ENCODE results near the gene TM9SF1.
"Not testable (repeated sequence)": the region's sequence is repeated elsewhere in the genome, so short reads cannot be mapped to it uniquely, and the experiment has no call there.

TM9SF1 gene

GRCh38 chr14:24224618-24225071 is 29.4 kb upstream of the TM9SF1 start:
- DNase-seq (ENCODE audit: low read depth, low spot score), result no peak

GRCh38 chr14:24222987-24223386 is 27.7 kb upstream of the TM9SF1 start:
- DNase-seq (ENCODE audit: low read depth, low spot score), result not testable (repeated sequence)

GRCh38 chr14:24219521-24219920 is 24.3 kb upstream of the TM9SF1 start:
- no peak for DNase-seq (ENCODE audit: low read depth, low spot score)

- no peak for DNase-seq (ENCODE audit: low read depth, low spot score)
Observed at GRCh38 chr14:24219080-24219479, 23.8 kb upstream of the TM9SF1 start.

- DNase-seq (ENCODE audit: low read depth, low spot score), result not testable (repeated sequence)
Observed at GRCh38 chr14:24216876-24217275, 21.6 kb upstream of the TM9SF1 start.

DNA sequence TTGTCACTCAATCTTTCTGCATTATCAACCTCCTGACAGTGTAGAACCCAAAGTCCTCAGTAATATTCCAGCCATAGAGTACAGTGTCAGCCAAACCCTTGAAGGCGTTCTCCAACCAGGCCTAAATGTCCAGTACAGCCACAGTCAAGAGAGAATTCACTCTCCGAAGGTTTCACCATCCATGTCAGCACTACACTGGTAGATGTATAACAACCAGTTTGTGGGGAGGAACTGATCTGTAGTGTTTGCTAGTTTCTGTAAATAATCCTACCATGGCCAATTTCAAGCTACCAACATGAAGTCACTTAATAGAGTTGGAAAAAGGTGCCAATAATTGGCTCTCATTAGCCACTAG is 21.1 kb upstream of the TM9SF1 start:
- no peak for DNase-seq (ENCODE audit: low read depth, low spot score)

GRCh38 chr14:24215495-24216344 is 20.5 kb upstream of the TM9SF1 start, which contains the start of gene MDP1:
MDP1 (minus strand) TSS chr14:24216066; CDS start chr14:24215955, 111 bp downstream.
- DNase-seq (ENCODE audit: low read depth, low spot score), result peak; percentile 65

DNA sequence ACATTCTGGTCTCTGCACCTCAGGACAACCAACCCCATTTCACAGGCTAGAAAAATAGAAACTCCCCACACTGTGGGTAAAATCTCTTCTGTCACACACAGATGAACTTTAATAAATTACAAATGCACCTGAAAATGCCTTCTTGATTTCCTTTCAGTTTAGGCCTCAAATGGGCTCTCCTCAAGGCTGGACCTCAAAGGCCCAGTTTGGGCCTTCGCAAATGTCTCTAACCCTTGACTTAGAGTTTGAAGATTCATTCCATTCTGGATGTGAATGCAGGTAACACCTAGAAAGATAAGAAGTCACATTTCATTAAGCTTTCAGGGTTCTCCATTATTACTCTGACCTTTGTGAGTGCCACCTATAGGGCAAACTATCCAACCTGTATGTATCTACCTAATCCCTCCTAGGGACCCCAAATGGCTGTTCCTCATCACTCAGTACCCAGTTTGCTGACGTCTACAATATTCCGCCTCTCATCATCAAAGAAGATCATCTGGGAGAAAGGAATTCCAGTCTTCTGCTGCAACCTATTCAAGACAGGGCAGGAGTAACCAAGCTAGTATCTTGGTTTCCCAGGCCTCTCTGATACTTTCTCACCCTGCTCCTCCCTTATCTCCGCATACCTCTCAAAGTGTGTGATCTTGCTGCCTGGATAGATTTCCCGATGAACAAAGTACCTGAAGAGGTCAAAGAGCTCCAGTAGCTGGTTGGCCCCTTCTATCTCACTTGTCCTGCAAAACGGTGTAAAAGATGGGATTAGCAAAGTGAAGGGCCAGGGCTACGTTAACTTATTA is 18.8 kb upstream of the TM9SF1 start:
- no peak for DNase-seq (ENCODE audit: low read depth, low spot score)

- peak; percentile 96 for DNase-seq (ENCODE audit: low read depth, low spot score)
Observed at GRCh38 chr14:24212924-24213865, 18.0 kb upstream of the TM9SF1 start, which contains the start of gene CHMP4A. CHMP4A (minus strand) TSS chr14:24213488; CDS start chr14:24213439, 49 bp downstream.

GRCh38 chr14:24211311-24211710 is 16.1 kb upstream of the TM9SF1 start:
- no peak for DNase-seq (ENCODE audit: low read depth, low spot score)

DNA sequence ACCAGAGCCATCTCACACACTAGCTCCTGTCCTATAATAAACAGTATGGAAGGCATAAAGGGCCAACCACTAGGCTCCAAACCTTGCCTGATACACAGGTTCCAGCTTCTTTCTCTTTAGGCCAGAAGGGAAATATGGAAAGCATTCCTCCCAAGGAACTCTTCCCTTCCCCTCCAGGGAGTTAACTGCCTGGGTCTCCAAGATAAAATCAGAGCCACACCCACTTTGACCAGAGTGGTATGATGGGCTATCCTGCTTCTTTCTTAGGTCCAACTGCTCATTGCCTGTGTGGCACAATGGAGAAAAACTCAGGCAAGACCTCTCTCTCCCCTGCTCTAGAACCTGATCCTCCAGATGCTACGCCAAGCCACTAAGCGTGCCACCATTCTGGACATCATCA is 12.4 kb upstream of the TM9SF1 start:
- DNase-seq (ENCODE audit: low read depth, low spot score), result no peak

DNA sequence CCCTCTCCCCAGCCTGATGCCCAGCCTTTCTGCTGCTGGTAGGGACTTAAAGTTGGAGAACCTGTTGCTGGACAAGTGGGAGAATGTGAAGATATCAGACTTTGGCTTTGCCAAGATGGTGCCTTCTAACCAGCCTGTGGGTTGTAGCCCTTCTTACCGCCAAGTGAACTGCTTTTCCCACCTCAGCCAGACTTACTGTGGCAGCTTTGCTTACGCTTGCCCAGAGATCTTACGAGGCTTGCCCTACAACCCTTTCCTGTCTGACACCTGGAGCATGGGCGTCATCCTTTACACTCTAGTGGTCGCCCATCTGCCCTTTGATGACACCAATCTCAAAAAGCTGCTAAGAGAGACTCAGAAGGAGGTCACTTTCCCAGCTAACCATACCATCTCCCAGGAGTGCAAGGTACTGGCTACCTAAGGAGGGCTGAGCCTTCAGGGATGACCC is 11.9 kb upstream of the TM9SF1 start:
- DNase-seq (ENCODE audit: low read depth, low spot score), result no peak

DNA sequence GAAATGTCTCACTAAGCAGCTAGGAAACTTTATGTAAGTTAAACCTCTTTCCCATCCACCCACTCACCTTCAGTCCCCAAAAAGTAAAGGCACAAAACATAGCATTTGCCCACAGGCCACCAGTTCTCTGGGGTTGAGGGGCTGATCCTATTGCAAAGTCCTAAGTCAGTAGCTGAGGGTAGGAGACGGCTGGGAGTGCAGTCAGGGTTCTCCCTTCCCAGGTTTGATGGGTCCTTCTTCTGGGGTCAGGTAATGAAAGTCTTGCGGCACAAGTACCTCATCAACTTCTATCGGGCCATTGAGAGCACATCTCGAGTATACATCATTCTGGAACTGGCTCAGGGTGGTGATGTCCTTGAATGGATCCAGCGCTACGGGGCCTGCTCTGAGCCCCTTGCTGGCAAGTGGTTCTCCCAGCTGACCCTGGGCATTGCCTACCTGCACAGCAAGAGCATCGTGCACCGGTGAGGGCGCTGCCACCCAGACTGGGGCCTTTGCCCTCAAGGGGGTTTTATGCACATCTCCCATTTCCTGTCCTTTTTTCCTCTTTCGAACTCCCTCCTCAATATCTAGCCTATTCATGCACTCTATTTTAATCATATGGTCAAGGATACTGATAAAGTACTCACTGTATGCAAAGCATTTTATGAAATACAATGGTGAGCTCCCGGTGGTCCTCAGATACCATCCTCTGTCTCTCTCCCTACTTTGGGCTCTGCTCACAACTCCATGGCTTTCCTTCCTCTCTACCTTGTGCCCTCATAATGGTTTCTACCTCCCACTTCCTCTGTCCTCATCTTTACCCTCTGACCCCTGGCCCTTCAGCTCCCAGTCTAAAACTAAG is 11.2 kb upstream of the TM9SF1 start:
- DNase-seq (ENCODE audit: low read depth, low spot score), result no peak

GRCh38 chr14:24204163-24205146 is 9.2 kb upstream of the TM9SF1 start:
- no peak for DNase-seq (ENCODE audit: low read depth, low spot score)

DNA sequence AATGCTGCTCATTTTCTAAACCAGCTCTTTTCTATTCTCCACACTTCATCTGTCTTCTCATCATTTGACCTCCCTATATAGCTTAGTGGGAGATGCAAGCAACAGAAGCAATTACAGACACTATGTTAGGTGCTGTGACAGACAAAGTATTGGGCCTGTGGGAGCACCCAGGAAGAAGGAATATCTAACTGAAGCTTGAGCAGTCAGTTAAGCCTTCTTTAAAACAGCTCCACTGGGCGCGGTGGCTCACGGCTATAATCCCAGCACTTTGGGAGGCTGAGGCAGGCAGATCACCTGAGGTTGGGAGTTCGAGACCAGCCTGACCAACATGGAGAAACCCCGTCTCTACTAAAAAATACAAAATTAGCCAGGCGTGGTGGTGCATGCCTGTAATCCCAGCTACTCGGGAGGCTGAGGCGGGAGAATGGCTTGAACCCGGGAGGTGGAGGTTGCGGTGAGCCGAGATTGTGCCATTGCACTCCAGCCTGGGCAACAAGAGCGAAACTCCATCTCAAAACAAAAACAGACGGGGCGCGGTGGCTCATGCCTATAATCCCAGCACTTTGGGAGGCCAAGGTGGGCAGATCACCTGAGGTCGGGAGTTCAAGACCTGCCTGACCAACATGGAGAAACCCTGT is 8.1 kb upstream of the TM9SF1 start:
- DNase-seq (ENCODE audit: low read depth, low spot score), result not testable (repeated sequence)

- DNase-seq (ENCODE audit: low read depth, low spot score), result not testable (repeated sequence)
Observed at GRCh38 chr14:24202538-24202937, 7.3 kb upstream of the TM9SF1 start.

DNA sequence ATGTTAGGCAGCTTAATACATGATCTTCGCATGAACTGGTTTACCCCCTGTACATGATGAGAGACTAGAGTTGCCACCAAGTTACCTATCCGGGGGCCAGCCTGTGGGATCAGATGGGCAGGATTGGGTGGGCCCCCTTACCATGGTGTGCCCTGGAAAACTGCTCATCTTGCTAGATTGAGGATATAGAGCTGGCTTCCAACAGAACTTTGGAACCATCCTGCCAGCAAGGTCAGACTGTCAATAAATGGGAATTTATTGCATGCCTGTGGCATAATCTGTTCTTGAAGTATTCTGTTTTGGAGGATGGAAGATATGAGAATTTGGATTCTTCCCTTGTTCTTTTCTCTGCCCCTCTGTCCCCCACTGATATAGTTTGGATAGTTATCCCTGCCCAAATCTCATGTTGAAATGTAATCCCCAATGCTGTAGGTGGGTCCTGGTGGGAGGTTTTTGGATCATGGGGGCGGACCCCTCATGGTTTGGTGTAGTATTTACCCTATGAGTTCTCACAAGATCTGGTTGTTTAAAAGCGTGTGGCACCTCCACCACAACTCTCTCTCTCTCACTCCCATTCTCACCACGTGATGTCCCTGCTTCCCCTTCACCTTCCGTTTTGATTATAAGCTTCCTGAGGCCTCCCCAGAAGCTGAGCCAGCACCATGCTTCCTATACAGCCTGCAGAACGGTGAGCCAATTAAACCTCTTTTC is 3.7 kb upstream of the TM9SF1 start:
- DNase-seq (ENCODE audit: low read depth, low spot score), result no peak

DNA sequence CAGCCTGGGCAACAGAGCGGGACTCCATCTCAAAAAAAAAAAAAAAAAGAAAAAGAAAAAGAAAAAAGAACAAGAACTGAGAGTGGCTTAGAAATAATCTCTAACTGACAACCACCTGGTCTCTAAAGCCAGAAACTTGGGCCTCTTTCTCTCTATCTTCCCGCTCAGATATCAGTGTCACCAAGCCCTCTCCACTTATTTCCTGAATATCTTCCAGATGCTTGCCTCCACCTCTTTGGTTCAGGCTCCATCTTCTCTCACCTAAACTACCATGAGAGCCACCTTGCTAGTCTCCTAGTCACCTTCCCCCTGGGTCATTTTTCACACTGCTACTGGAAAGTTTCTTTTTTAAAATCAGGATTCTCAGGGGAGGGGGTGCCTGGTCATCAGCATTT is 1.8 kb upstream of the TM9SF1 start:
- no peak for DNase-seq (ENCODE audit: low read depth, low spot score)

Data from brain pericyte (primary cell).